H1 (cell line): Measurements from ENCODE around the gene SQOR. TPM values are rescaled to one million over a fixed set of nuclear protein-coding genes. Genes with fewer than 3 reads are reported as not detected.

Source experiments
- CTCF ChIA-PET: fragments of 300-600 bp; sonication (Branson Sonifier 250); formaldehyde crosslinking; loops from one replicate; lab custom pipeline; 2021; ENCODE audit not compliant: partially characterized antibody; lab: Charles Lee
- POLR2A ChIA-PET: fragments of 300-600 bp; sonication (Branson Sonifier 250); formaldehyde crosslinking; loops from one replicate; lab custom pipeline; 2021; ENCODE audit warnings: inconsistent platforms; ENCODE audit not compliant: partially characterized antibody; lab: Charles Lee
- DNase-seq, 2 experiments: peaks; one replicate each; pipeline versions ENCODE4 v3.0.0 to v3.0.0-alpha.2; 2010 to 2022; ENCODE audit warnings: low spot score in 2 of 2, low read depth in 1 of 2, mixed read lengths in 1 of 2
- FAIRE-seq: peaks from 2 replicates; lab custom pipeline; 2011; peaks lifted over from hg19 to GRCh38; lab: Jason Lieb, UNC
- H2AFZ ChIP-seq: 2 replicates; pipeline ENCODE4 v1.8.1; 2012; ENCODE audit warnings: low read length, inconsistent platforms
- H2AK5ac ChIP-seq: 2 replicates; pipeline ENCODE4 v1.6.1; 2013; ENCODE audit warnings: low read depth, low read length
- H2BK120ac ChIP-seq: replicated peaks from 2 replicates; pipeline ENCODE3; 2013; ENCODE audit warnings: low read depth, low read length, inconsistent platforms
- H2BK12ac ChIP-seq: 2 replicates; pipeline ENCODE4 v1.6.1; 2013; ENCODE audit warnings: low read depth, low read length
- H2BK15ac ChIP-seq: 2 replicates; pipeline ENCODE4 v1.6.1; 2013; ENCODE audit warnings: low read length
- H2BK20ac ChIP-seq: 2 replicates; pipeline ENCODE4 v1.6.1; 2013; ENCODE audit warnings: low read length
- H2BK5ac ChIP-seq: 2 replicates; pipeline ENCODE4 v1.6.1; 2013; ENCODE audit warnings: low read depth, low read length
- H3K14ac ChIP-seq: 2 replicates; pipeline ENCODE4 v1.6.1; 2013; ENCODE audit warnings: inconsistent platforms; ENCODE audit not compliant: insufficient read length
- H3K18ac ChIP-seq: 2 replicates; pipeline ENCODE4 v1.6.1; 2013; ENCODE audit warnings: low read length; ENCODE audit errors: extremely low read depth
- H3K23ac ChIP-seq: 2 replicates; pipeline ENCODE4 v1.6.1; 2013; ENCODE audit warnings: inconsistent platforms; ENCODE audit not compliant: insufficient read length
- H3K23me2 ChIP-seq: 2 replicates; pipeline ENCODE4 v1.6.1; 2013; ENCODE audit warnings: low read depth, low read length
- H3K27ac ChIP-seq: 2 replicates; pipeline ENCODE4 v1.6.1; 2011; ENCODE audit warnings: low read depth, low read length, inconsistent platforms
- H3K27me3 ChIP-seq, 4 experiments: replicated peaks in 1 of 4; 1 replicate in 1 of 4; 2 replicates in 3 of 4; pipeline versions ENCODE4 v1.6.1 to v1.8.1; 2011 to 2013; ENCODE audit warnings: low read length in 3 of 4, mild to moderate bottlenecking in 3 of 4, inconsistent platforms in 2 of 4, mixed read lengths in 2 of 4, moderate library complexity in 1 of 4; ENCODE audit not compliant: control insufficient read depth in 3 of 4, insufficient read depth in 3 of 4; ENCODE audit errors: extremely low read depth in 1 of 4
- H3K36me3 ChIP-seq, 4 experiments: 2 replicates each; pipeline versions ENCODE4 v1.6.1 to v1.8.1; 2011 to 2013; ENCODE audit warnings: mild to moderate bottlenecking in 4 of 4, low read length in 3 of 4, moderate library complexity in 2 of 4, control low read depth in 1 of 4, inconsistent platforms in 1 of 4; ENCODE audit not compliant: insufficient read depth in 4 of 4, control insufficient read depth in 2 of 4
- H3K4ac ChIP-seq: replicated peaks from 2 replicates; pipeline ENCODE3; 2013; ENCODE audit warnings: low read length, low read depth, mixed read lengths, inconsistent platforms; ENCODE audit not compliant: insufficient read length
- H3K4me1 ChIP-seq, 4 experiments: replicated peaks in 1 of 4; 1 replicate in 1 of 4; 2 replicates in 3 of 4; pipeline versions ENCODE4 v1.6.1 to v1.8.1; 2011 to 2013; ENCODE audit warnings: low read length in 3 of 4, inconsistent platforms in 2 of 4, mixed read lengths in 1 of 4; ENCODE audit not compliant: insufficient read depth in 4 of 4, control insufficient read depth in 3 of 4
- H3K4me2 ChIP-seq, 2 experiments: 2 replicates each; pipeline versions ENCODE4 v1.6.1 to v1.8.1; 2011 to 2013; ENCODE audit warnings: low read depth in 2 of 2, low read length in 2 of 2, control low read depth in 1 of 2, inconsistent platforms in 1 of 2, mild to moderate bottlenecking in 1 of 2; ENCODE audit not compliant: insufficient read depth in 1 of 2
- H3K4me3 ChIP-seq, 4 experiments: fragments of 200-600, 300-600 bp in 1 of 4; sonication (generic), shearing (Covaris generic), sonication (Bioruptor Twin) in 1 of 4; 2 replicates each; pipeline versions ENCODE4 v1.5.1 to v1.8.1; 2011 to 2016; ENCODE audit warnings: low read length in 4 of 4, low read depth in 3 of 4, control low read depth in 2 of 4, inconsistent platforms in 2 of 4, mild to moderate bottlenecking in 2 of 4, mixed read lengths in 1 of 4, moderate library complexity in 1 of 4; ENCODE audit not compliant: insufficient read depth in 2 of 4; ENCODE audit errors: extremely low read depth in 1 of 4
- H3K56ac ChIP-seq: replicated peaks from 2 replicates; pipeline ENCODE3; 2013; ENCODE audit warnings: low read depth, mild to moderate bottlenecking, mixed read lengths, low read length, inconsistent platforms; ENCODE audit not compliant: insufficient read length
- H3K79me1 ChIP-seq: 2 replicates; pipeline ENCODE4 v1.6.1; 2013; ENCODE audit warnings: low read depth, low read length, control low read depth
- H3K79me2 ChIP-seq, 2 experiments: 2 replicates each; pipeline versions ENCODE4 v1.6.1 to v1.8.1; 2012 to 2013; ENCODE audit warnings: low read length in 2 of 2, mild to moderate bottlenecking in 2 of 2, inconsistent platforms in 1 of 2; ENCODE audit not compliant: insufficient read depth in 2 of 2, control insufficient read depth in 1 of 2
- H3K9ac ChIP-seq, 4 experiments: replicated peaks in 1 of 4; 1 replicate in 1 of 4; 2 replicates in 3 of 4; pipeline versions ENCODE4 v1.6.1 to v1.8.1; 2011 to 2013; ENCODE audit warnings: low read depth in 3 of 4, low read length in 3 of 4, control low read depth in 2 of 4, mild to moderate bottlenecking in 2 of 4, moderate library complexity in 2 of 4, inconsistent platforms in 1 of 4; ENCODE audit errors: extremely low read depth in 1 of 4
- H3K9me3 ChIP-seq, 2 experiments: 2 replicates each; pipeline versions ENCODE4 v1.6.1 to v1.8.1; 2012 to 2013; ENCODE audit warnings: mild to moderate bottlenecking in 2 of 2, moderate library complexity in 2 of 2, control low read depth in 1 of 2, inconsistent platforms in 1 of 2, low read depth in 1 of 2, low read length in 1 of 2, mixed read lengths in 1 of 2; ENCODE audit not compliant: insufficient read depth in 2 of 2
- H4K20me1 ChIP-seq, 2 experiments: replicated peaks in 1 of 2; 2 replicates each; pipeline versions ENCODE3 to v1.8.1; 2011 to 2013; ENCODE audit warnings: inconsistent platforms in 2 of 2, low read length in 2 of 2, mild to moderate bottlenecking in 1 of 2; ENCODE audit not compliant: insufficient read depth in 2 of 2, control insufficient read depth in 1 of 2
- H4K5ac ChIP-seq: 2 replicates; pipeline ENCODE4 v1.6.1; 2013; ENCODE audit warnings: low read length, low read depth, mixed read lengths, inconsistent platforms; ENCODE audit not compliant: insufficient read length
- H4K8ac ChIP-seq: 2 replicates; pipeline ENCODE4 v1.8.0; 2013; ENCODE audit warnings: mild to moderate bottlenecking, moderate library complexity, low read length, inconsistent platforms; ENCODE audit not compliant: insufficient read depth; ENCODE audit errors: extremely low read depth
- H4K91ac ChIP-seq: replicated peaks from 2 replicates; pipeline ENCODE3; 2013; ENCODE audit warnings: low read length, mixed read lengths, inconsistent platforms; ENCODE audit not compliant: insufficient read length
- ASH2L ChIP-seq: fragments of 200-600, 300-600 bp; sonication (generic); IDR thresholded peaks from one replicate; pipeline ENCODE4 v1.7.1; 2017; ENCODE audit warnings: low read length
- CBX5 ChIP-seq: fragments of 300-800, 300-1000 bp; sonication (generic); IDR thresholded peaks from 2 replicates; pipeline ENCODE4 v1.7.1; 2016; ENCODE audit warnings: antibody characterized with exemption, low read length, low read depth
- CBX8 ChIP-seq: fragments of 300-800, 300-1000 bp; sonication (generic); IDR thresholded peaks from 2 replicates; pipeline ENCODE4 v1.7.1; 2016; ENCODE audit warnings: low read depth, low read length, borderline replicate concordance
- CHD2 ChIP-seq: IDR thresholded peaks from 2 replicates; pipeline ENCODE4 v1.6.1; 2012; ENCODE audit warnings: low read length, improper control_type of control experiment
- GABPA ChIP-seq: IDR thresholded peaks from 2 replicates; pipeline ENCODE4 v1.6.1; 2011; ENCODE audit warnings: mild to moderate bottlenecking, low read length, moderate library complexity, borderline replicate concordance; ENCODE audit not compliant: insufficient read depth
- KDM4A ChIP-seq: IDR thresholded peaks from one replicate; pipeline ENCODE4 v1.7.1; 2012; ENCODE audit warnings: low read depth, mild to moderate bottlenecking, moderate library complexity, low read length, inconsistent platforms; ENCODE audit not compliant: severe bottlenecking
- RNF2 ChIP-seq: fragments of 200-900, 300-1000 bp; sonication (generic); IDR thresholded peaks from 2 replicates; pipeline ENCODE4 v1.7.1; 2016; ENCODE audit warnings: borderline replicate concordance, low read depth, mild to moderate bottlenecking, antibody characterized with exemption, low read length; ENCODE audit not compliant: poor library complexity, severe bottlenecking; ENCODE audit errors: missing control alignments
- SAP30 ChIP-seq: fragments of 300-600 bp; sonication (generic); IDR thresholded peaks from 2 replicates; pipeline ENCODE4 v1.7.1; 2012; ENCODE audit warnings: low read length, moderate library complexity, mild to moderate bottlenecking, inconsistent platforms; ENCODE audit not compliant: insufficient read depth, insufficient replicate concordance
- SP2 ChIP-seq: IDR thresholded peaks from 2 replicates; pipeline ENCODE4 v1.6.1; 2012; ENCODE audit warnings: mild to moderate bottlenecking, low read length, inconsistent platforms
- SRF ChIP-seq: IDR thresholded peaks from 2 replicates; pipeline ENCODE4 v1.6.1; 2011; ENCODE audit warnings: mild to moderate bottlenecking, low read depth, low read length, moderate library complexity
- TEAD4 ChIP-seq: IDR thresholded peaks from 2 replicates; pipeline ENCODE4 v1.6.1; 2012; ENCODE audit warnings: low read depth, low read length, inconsistent platforms, mixed read lengths
- WGBS, 2 experiments: shearing (Covaris generic) in 1 of 2; methylation state at CpG; one replicate each; pipeline versions ENCODE4 v1.1.6 to v1.1.7; 2013 to 2015; ENCODE audit warnings: low lambda C conversion rate in 2 of 2, mixed read lengths in 2 of 2, inconsistent platforms in 1 of 2, low coverage in 1 of 2, missing lambda C conversion rate in 1 of 2; ENCODE audit not compliant: insufficient replicate concordance in 2 of 2, insufficient coverage in 1 of 2, insufficient read length in 1 of 2; ENCODE audit errors: extremely low coverage in 1 of 2, missing lambda C conversion rate in 1 of 2; 5-methylcytosine and 5-hydroxymethylcytosine counted together
- polyA plus RNA-seq, 7 experiments: library from polyadenylated mRNA; depleted of rRNA in 3 of 7; stranded (reverse) in 5 of 7; unstranded in 2 of 7; fragments of >200 nt in 5 of 7; fragments of 200-250 nt in 2 of 7; gene quantifications; 1 replicate in 5 of 7; 2 replicates in 1 of 7; 4 replicates in 1 of 7; pipeline versions ENCODE4 v1.2.1 to v1.2.3, GENCODE V29; 2011 to 2013; ENCODE audit warnings: missing spikeins in 2 of 7, mixed read lengths in 2 of 7
- total RNA-seq: library from RNA; stranded (reverse); fragmentation: NEBNext Ultra II Directional; extraction: Animal tissue kit (Norgen Biotek cat#: 25700); gene quantifications from 2 replicates; pipeline ENCODE4 v1.2.1, GENCODE V29; 2021
- TF ChIP-seq, protein P1 (sequence below): IDR thresholded peaks from 2 replicates; pipeline ENCODE4 v1.6.1; 2011; ENCODE audit warnings: low read depth, mild to moderate bottlenecking, low read length; ENCODE audit not compliant: insufficient read depth

The SQOR gene
- total and polyA plus RNA-seq, 2 of the 8 experiments (the other 6 are each of a cell fraction or from before 2014, with no cell fraction given), result 0.20 to 0.22 TPM

DNA sequence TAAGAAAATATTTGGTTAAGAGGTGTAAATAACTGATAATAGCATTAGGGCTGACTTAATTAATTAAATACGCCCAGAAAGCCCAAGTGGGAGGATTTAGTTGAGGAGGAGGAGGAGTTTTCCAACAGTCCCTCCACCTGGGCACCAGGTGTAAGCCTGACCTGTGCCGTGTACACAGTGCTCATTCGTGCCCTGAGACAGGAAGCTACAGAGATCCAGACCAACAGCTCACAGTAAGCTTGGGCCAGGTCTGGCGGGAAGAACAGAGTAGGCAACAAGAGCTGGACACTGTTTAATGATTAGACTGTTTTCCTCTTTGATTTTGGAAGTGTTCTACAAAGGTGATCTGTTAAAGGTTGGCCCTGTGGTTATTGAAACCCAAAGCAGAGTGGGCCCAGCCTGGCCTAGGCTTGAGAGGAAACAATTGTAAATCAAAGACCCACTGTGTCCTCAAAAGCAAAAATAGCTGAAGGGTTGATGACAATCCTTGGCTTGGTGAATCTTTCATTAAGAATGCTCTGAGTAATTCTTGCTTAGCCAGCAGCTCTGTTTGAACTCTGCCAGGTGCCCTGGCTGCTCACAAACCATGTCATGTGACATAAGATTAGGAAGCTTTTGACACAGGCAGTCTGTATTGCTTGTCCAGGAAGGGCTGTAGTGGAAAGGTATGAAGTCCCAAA lies 13.8 kb downstream of the SQOR start:
- H4K91ac ChIP-seq, result no peak overlapping the region
- no peaks in the 10 kb centered on the region for H3K27me3 ChIP-seq
- H2BK5ac ChIP-seq, result no peak overlapping the region
- H3K23me2 ChIP-seq, result no peaks in the 10 kb centered on the region
- no peaks in the 10 kb centered on the region for H3K36me3 ChIP-seq
- H2AK5ac ChIP-seq, result no peak overlapping the region
- POLR2A ChIA-PET, result no interaction called here
- no peak overlapping the region for H2BK20ac ChIP-seq
- no peak overlapping the region for H4K5ac ChIP-seq
- no peak overlapping the region for H3K4ac ChIP-seq
- H3K4me1 ChIP-seq, result no peaks in the 10 kb centered on the region
- CTCF ChIA-PET, result interaction anchor here (0.6 to 2.1 kb wide), 4 partner anchors 11 to 1913 kb away, joined by 3 to 8 read pairs (median 4); no protein-coding TSS in a partner anchor
- no peak overlapping the region for H3K23ac ChIP-seq
- no peak overlapping the region for H3K4me2 ChIP-seq
- H2BK15ac ChIP-seq, result no peak overlapping the region
- no peak overlapping the region for H3K9ac ChIP-seq
- H3K9me3 ChIP-seq, result peaks cover 0 to 2% of the 10 kb centered on the region in 2 experiments; a peak in 1 of 4 replicates
- FAIRE-seq (no peak), DNase-seq (no peak)
- no peak overlapping the region for H2BK12ac ChIP-seq
- WGBS, 2 experiments, result 87% methylated on average over 4 of the region's 4 CpGs; no CpG with 5 or more reads in 1 of the 2 experiments
- no peak overlapping the region for H3K14ac ChIP-seq
- no peaks in the 10 kb centered on the region for H3K79me2 ChIP-seq
- no peaks in the 10 kb centered on the region for H4K20me1 ChIP-seq
- no peak overlapping the region for H3K56ac ChIP-seq
- H3K27ac ChIP-seq, result no peak overlapping the region
- H4K8ac ChIP-seq, result no peak overlapping the region
- H2AFZ ChIP-seq, result no peak overlapping the region
- H3K18ac ChIP-seq, result no peak overlapping the region
- H2BK120ac ChIP-seq, result no peak overlapping the region
- no peaks in the 10 kb centered on the region for H3K79me1 ChIP-seq
- no peak overlapping the region for H3K4me3 ChIP-seq
- TF ChIP-seq CBX5, result no peak
- no peak for TF ChIP-seq ASH2L
- TF ChIP-seq GABPA, result no peak
- TF ChIP-seq CBX8, result no peak
- TF ChIP-seq SP2, result no peak
- TF ChIP-seq TEAD4, result no peak
- TF ChIP-seq CHD2, result no peak
- no peak for TF ChIP-seq SAP30
- TF ChIP-seq KDM4A, result no peak
- TF ChIP-seq SRF, result no peak
- TF ChIP-seq, protein P1, sequence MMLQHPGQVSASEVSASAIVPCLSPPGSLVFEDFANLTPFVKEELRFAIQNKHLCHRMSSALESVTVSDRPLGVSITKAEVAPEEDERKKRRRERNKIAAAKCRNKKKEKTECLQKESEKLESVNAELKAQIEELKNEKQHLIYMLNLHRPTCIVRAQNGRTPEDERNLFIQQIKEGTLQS, result no peak
- TF ChIP-seq RNF2, result no peak
